Kidney epithelial cell (primary cell): ENCODE data around the gene ZNF862. TPM values are rescaled to one million over a fixed set of nuclear protein-coding genes. Genes with fewer than 3 reads are reported as not detected.

ENCODE experiments used
- DNase-seq: peaks from one replicate; pipeline ENCODE4 v3.0.0-alpha.2; 2010; ENCODE audit warnings: low read depth
- H3K27me3 ChIP-seq: 2 replicates; pipeline ENCODE4 v1.6.0; 2011; ENCODE audit warnings: low read length; ENCODE audit not compliant: control insufficient read depth, insufficient read depth
- H3K36me3 ChIP-seq: 2 replicates; pipeline ENCODE4 v1.5.1; 2011; ENCODE audit warnings: low read length; ENCODE audit not compliant: control insufficient read depth, insufficient read depth
- H3K4me3 ChIP-seq: 2 replicates; pipeline ENCODE4 v1.5.1; 2011; ENCODE audit warnings: low read depth, mild to moderate bottlenecking, control low read depth, low read length
- total RNA-seq: library from RNA; depleted of rRNA; stranded (reverse); fragments of >200 nt; gene quantifications from 2 replicates; pipeline ENCODE4 v1.2.3, GENCODE V29; 2015
- TF ChIP-seq, protein P1 (sequence below): IDR thresholded peaks from 2 replicates; pipeline ENCODE4 v1.5.1; 2011; ENCODE audit warnings: mild to moderate bottlenecking, moderate library complexity, low read length, control low read depth, inconsistent platforms; ENCODE audit not compliant: insufficient read depth, poor library complexity, severe bottlenecking

ZNF862 gene
- total RNA-seq, 1 donor from 2014 or later: 7.2 TPM

DNA sequence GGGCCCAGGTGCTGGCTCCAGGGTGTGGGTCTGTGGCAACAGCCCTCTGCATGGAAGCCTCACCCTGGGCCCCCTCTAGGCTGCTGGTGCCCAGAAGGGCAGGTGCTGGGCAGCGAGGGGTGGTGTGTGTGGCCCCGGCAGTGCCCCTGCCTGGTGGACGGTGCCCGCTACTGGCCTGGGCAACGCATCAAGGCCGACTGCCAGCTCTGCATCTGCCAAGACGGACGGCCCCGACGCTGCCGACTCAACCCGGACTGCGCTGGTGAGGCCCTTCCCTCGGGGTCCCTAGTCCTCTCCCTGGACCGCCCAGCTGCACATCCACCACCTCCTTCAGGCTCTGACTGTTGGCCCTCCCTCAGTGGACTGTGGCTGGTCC is 46.0 kb upstream of the ZNF862 start:
- no peak for DNase-seq

GRCh38 chr7:149793261-149793660 is 44.9 kb upstream of the ZNF862 start:
- no peaks in the 10 kb centered on the region for H3K36me3 ChIP-seq
- H3K27me3 ChIP-seq: peaks cover 53% of the 10 kb centered on the region
- TF ChIP-seq, protein P1, sequence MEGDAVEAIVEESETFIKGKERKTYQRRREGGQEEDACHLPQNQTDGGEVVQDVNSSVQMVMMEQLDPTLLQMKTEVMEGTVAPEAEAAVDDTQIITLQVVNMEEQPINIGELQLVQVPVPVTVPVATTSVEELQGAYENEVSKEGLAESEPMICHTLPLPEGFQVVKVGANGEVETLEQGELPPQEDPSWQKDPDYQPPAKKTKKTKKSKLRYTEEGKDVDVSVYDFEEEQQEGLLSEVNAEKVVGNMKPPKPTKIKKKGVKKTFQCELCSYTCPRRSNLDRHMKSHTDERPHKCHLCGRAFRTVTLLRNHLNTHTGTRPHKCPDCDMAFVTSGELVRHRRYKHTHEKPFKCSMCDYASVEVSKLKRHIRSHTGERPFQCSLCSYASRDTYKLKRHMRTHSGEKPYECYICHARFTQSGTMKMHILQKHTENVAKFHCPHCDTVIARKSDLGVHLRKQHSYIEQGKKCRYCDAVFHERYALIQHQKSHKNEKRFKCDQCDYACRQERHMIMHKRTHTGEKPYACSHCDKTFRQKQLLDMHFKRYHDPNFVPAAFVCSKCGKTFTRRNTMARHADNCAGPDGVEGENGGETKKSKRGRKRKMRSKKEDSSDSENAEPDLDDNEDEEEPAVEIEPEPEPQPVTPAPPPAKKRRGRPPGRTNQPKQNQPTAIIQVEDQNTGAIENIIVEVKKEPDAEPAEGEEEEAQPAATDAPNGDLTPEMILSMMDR: no peak
- DNase-seq: no peak
- no peak overlapping the region for H3K4me3 ChIP-seq

More for the DNA sequence above, 46.0 kb upstream of the ZNF862 start:
- Histone ChIP-seq H3K36me3 (no peaks in the 10 kb centered on the region), H3K4me3 (no peak overlapping the region), H3K27me3 (peaks cover 63% of the 10 kb centered on the region)
- TF ChIP-seq, protein P1: no peak

- H3K36me3 ChIP-seq: no peaks in the 10 kb centered on the region
- TF ChIP-seq, protein P1: no peak
- DNase-seq: no peak
These were observed 43.5 kb upstream of the ZNF862 start for GRCh38 chr7:149794661-149795060.

DNA sequence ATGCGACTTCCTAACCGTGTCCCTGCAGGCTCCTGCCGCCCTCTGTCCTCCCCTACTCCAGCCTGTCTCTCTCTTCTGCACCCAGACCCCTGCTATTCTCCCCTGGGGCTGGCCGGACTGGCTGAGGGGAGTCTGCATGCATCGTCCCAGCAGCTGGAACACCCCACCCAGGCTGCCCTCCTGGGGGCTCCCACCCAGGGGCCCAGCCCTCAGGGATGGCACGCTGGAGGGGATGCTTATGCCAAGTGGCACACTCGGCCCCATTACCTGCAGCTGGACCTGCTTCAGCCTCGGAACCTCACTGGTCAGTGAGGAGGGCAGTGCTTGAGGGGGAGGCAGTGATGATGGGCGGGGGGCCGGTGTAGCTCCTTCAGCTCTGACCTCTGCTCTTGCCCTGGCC is 43.0 kb upstream of the ZNF862 start:
- TF ChIP-seq, protein P1: no peak

More at GRCh38 chr7:149794661-149795060, 43.5 kb upstream of the ZNF862 start:
- peaks cover 39% of the 10 kb centered on the region for H3K27me3 ChIP-seq
- H3K4me3 ChIP-seq: no peak overlapping the region

GRCh38 chr7:149796287-149796860 is 41.8 kb upstream of the ZNF862 start:
- no peak overlapping the region for H3K4me3 ChIP-seq
- no peaks in the 10 kb centered on the region for H3K36me3 ChIP-seq
- no peak for DNase-seq
- TF ChIP-seq, protein P1: no peak
- H3K27me3 ChIP-seq: peaks cover 23% of the 10 kb centered on the region

More for the DNA sequence above, 43.0 kb upstream of the ZNF862 start:
- Histone ChIP-seq H3K36me3 (no peaks in the 10 kb centered on the region), H3K4me3 (no peak overlapping the region), H3K27me3 (peaks cover 34% of the 10 kb centered on the region)
- DNase-seq: no peak

DNA sequence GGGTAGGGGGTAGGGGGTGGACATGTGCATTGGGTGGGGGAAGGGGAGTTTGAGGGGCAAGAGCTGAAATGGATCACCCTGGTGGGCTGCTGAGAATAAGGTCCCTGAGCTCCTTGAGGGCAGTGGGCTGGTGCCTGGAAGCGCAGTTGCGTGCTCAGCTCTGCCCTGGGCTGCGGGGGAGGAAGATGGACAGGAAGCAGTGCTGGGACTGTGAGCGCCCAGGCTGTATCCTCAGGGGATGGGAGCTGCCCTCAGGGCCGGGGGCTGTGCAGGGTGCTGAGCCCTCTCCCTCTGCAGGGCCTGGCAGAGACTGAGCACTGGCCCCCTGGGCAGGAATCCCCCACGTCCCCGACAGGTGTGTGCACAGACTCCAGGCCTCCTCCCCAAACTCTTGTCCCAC is 40.4 kb upstream of the ZNF862 start:
- no peak overlapping the region for H3K4me3 ChIP-seq
- TF ChIP-seq, protein P1: no peak
- no peak for DNase-seq
- peaks cover 20% of the 10 kb centered on the region for H3K27me3 ChIP-seq
- H3K36me3 ChIP-seq: no peaks in the 10 kb centered on the region
